Measurements from ENCODE around the gene OR12D3. TPM values are rescaled to one million over a fixed set of nuclear protein-coding genes. Genes with fewer than 3 reads are reported as not detected.
A peak's percentile ranks its signal among the peaks of the same experiment; 100 is the strongest.

OR12D3 gene
- total RNA-seq = not detected

GRCh38 chr6:29375191-29375590 is at the start of gene OR12D3:
TSS of gene OR12D3 (minus strand) at chr6:29375291. CDS start at chr6:29375287, 4 bp downstream.
- DNase-seq (no peak), ATAC-seq (no peak)
- POLR2A ChIA-PET = no interaction called here

GRCh38 chr6:29424575-29424974 is 49.5 kb upstream of the OR12D3 start:
- CTCF ChIA-PET = no interaction called here

More at GRCh38 chr6:29375191-29375590, at the start of gene OR12D3:
- H3K36me3 Mint-ChIP-seq (ENCODE audit: low read depth) = no peaks in the 10 kb centered on the region
- no peak within 1 kb of the TSS for H3K27ac Mint-ChIP-seq
- no peak for TF ChIP-seq CTCF (IDR thresholded peaks at IDR 0.05)
- no peak within 1 kb of the TSS for H3K4me3 Mint-ChIP-seq
- H3K4me1 Mint-ChIP-seq (ENCODE audit: low read depth) = no peaks in the 10 kb centered on the region
- CTCF ChIA-PET = interaction anchor here (1.0 kb wide), 1 partner anchor 279 kb away, joined by 3 read pairs; no protein-coding TSS in a partner anchor
- intact Hi-C loops (cut with micrococcal nuclease) = no loop called here
- H3K9me3 Mint-ChIP-seq = no peaks in the 10 kb centered on the region
- H3K27me3 Mint-ChIP-seq = peaks cover 31% of the 10 kb centered on the region

GRCh38 chr6:29424168-29424567 is 49.1 kb upstream of the OR12D3 start:
- intact Hi-C loops (cut with micrococcal nuclease) = no loop called here
- DNase-seq = no peak
- ChIA-PET CTCF (no interaction called here), POLR2A (no interaction called here)
- H3K27ac Mint-ChIP-seq = no peak overlapping the region
- no peaks in the 10 kb centered on the region for H3K9me3 Mint-ChIP-seq
- peaks cover 31% of the 10 kb centered on the region for H3K27me3 Mint-ChIP-seq
- no peaks in the 10 kb centered on the region for H3K36me3 Mint-ChIP-seq (ENCODE audit: low read depth)
- ATAC-seq = no peak
- no peak overlapping the region for H3K4me3 Mint-ChIP-seq
- no peak for TF ChIP-seq CTCF (IDR thresholded peaks at IDR 0.05)
- no peaks in the 10 kb centered on the region for H3K4me1 Mint-ChIP-seq (ENCODE audit: low read depth)

More at GRCh38 chr6:29424575-29424974, 49.5 kb upstream of the OR12D3 start:
- intact Hi-C loops (cut with micrococcal nuclease) = no loop called here
- Mint-ChIP-seq H3K4me3 (no peak overlapping the region), H3K9me3 (no peaks in the 10 kb centered on the region), H3K4me1 (ENCODE audit: low read depth) (no peaks in the 10 kb centered on the region), H3K27ac (no peak overlapping the region), H3K36me3 (ENCODE audit: low read depth) (no peaks in the 10 kb centered on the region), H3K27me3 (peaks cover 31% of the 10 kb centered on the region)
- POLR2A ChIA-PET = no interaction called here
- peak; percentile 58 for ATAC-seq
- TF ChIP-seq CTCF (IDR thresholded peaks at IDR 0.05) = no peak
- peak; percentile 9 for DNase-seq

GRCh38 chr6:29419516-29419915 is 44.4 kb upstream of the OR12D3 start:
- intact Hi-C loops (cut with micrococcal nuclease) = no loop called here
- Mint-ChIP-seq H3K4me3 (no peak overlapping the region), H3K27me3 (peaks cover 20% of the 10 kb centered on the region), H3K9me3 (no peaks in the 10 kb centered on the region), H3K27ac (no peak overlapping the region), H3K4me1 (ENCODE audit: low read depth) (no peaks in the 10 kb centered on the region), H3K36me3 (ENCODE audit: low read depth) (no peaks in the 10 kb centered on the region)
- CTCF ChIA-PET = no interaction called here
- POLR2A ChIA-PET = interaction anchor here (0.9 kb wide), 1 partner anchor 25 kb away, joined by 3 read pairs; no protein-coding TSS in a partner anchor
- no peak for ATAC-seq
- no peak for DNase-seq
- TF ChIP-seq CTCF (IDR thresholded peaks at IDR 0.05) = no peak

GRCh38 chr6:29414588-29414987 is 39.5 kb upstream of the OR12D3 start, which contains the start of gene OR12D1:
TSS of gene OR12D1 (plus strand) at chr6:29414928.
- DNase-seq (no peak), ATAC-seq (no peak)
- TF ChIP-seq CTCF (IDR thresholded peaks at IDR 0.05) = no peak
- no peak within 1 kb of the TSS for H3K4me3 Mint-ChIP-seq
- peaks cover 39% of the 10 kb centered on the region for H3K27me3 Mint-ChIP-seq
- no peaks in the 10 kb centered on the region for H3K36me3 Mint-ChIP-seq (ENCODE audit: low read depth)
- no peak within 1 kb of the TSS for H3K27ac Mint-ChIP-seq
- intact Hi-C loops (cut with micrococcal nuclease) = no loop called here
- POLR2A ChIA-PET = no interaction called here
- peaks cover 8% of the 10 kb centered on the region for H3K9me3 Mint-ChIP-seq
- H3K4me1 Mint-ChIP-seq (ENCODE audit: low read depth) = no peaks in the 10 kb centered on the region
- CTCF ChIA-PET = no interaction called here
